ENCODE data around the gene FAM13A.
"Not testable (repeated sequence)": the region's sequence is repeated elsewhere in the genome, so short reads cannot be mapped to it uniquely, and the experiment has no call there.

The FAM13A gene

DNA sequence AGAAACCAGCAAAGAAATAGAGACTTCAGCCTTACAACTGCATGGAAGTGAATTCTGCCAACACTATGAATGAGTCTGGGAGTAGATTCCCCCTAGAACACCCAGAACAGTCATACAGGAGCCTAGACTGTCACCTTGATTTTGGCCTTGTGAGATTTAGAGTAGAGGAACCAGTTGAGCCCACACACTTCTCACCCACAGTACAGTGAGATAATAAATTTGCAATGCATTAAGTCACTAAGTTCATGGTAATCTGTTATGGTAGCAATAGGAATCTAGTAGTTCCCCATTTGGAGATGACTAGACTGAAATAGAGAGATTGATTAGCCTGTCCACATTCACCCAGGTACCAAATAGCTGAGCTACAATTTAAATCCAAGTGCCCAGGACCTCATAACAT lies 59.0 kb downstream of the FAM13A start:
- no peak for DNase-seq

DNA sequence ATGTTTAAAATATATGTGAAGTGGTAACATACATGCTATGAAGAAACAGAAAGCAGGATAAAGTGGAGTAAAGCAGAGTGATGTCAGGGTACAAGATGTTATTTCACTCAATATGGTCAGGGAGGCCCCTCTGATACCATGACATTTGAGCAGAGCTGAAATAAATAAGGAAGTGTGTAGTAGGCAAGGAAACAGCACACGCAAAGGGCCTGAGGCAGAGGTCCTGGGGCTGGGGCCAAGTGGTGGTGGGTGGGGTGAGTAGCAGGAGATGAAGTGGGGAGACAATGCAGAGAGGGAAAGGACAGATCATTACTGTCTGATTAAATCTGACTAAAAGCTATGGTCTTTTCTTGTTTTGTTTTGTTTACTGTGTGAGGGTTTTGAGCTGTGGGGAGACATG lies 61.1 kb downstream of the FAM13A start:
- no peak for DNase-seq

DNA sequence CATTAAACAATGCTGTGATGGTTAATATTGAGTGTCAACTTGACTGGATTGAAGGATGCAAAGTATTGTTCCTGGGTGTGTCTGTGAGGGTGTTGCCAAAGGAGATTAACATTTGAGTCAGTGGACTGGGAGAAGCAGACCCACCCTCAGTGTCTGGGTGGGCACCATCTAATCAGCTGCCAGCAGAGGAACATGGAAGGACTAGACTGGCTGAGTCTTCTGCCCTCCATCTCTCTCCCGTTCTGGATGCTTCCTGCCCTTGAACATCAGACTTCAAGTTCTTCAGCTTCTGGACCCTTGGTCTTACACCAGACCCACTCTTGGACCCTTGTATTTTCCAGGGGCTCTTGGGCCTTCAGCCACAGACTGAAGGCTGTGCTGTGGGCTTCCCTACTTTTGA lies 61.7 kb downstream of the FAM13A start:
- DNase-seq: not testable (repeated sequence)

DNA sequence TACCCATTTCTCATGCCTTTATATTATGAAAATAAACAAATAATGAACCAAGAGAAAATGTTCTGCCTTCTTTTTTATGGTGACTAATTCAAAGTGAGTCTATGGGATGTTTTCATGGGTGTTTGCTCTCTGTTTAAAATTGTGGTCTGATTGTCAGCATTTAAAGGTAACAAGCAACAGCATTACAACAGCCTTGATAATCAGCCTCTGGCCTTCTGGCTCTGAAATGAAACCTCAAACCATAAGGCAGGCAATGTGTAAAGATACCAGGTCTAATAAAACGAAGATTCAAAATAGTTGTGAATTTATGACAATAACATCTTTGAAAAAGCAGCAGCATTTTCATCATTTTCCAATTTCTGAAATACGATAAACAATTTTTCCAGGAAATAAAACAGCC lies 63.7 kb downstream of the FAM13A start:
- no peak for DNase-seq

DNA sequence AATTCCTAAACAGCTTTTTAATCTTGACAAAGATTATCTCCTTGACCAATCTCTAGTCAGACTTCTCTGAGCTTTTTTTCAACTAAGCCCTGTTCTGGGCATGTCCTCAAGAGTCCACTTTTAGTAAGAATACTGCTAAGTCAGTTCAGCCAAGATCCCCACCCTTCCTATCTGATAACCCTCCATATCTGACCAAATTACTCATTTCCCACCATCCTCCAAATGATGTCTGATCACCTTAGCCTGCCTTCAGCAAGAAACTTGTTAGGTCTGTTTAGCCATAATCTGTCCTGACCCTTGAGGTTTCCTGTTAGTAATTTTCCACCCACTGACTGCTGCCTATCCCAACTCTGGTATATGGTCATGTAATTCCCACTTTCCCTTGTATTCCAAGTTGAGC lies 65.2 kb downstream of the FAM13A start:
- no peak for DNase-seq

DNA sequence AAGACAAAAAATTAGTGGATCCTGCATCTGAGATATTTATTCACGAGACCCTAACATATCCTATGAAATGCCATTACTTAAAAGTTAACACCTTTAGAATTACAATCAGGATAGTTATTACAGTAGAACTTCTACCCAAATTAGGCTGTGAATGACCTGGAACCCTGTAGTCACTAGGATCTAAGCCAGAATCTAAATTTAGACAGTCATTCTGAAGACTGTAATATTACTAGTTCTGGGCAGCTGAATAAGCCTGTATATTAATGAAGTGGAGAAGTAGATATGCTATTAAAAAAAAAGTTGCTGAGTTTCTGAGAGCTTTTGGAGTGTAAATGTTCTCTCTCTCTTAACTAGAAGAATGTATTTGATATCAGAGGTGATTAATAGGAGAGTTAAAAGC lies 67.0 kb downstream of the FAM13A start:
- DNase-seq: no peak

- no peak for DNase-seq
Measured at GRCh38 chr4:88985088-88985773, 71.8 kb downstream of the FAM13A start.

DNA sequence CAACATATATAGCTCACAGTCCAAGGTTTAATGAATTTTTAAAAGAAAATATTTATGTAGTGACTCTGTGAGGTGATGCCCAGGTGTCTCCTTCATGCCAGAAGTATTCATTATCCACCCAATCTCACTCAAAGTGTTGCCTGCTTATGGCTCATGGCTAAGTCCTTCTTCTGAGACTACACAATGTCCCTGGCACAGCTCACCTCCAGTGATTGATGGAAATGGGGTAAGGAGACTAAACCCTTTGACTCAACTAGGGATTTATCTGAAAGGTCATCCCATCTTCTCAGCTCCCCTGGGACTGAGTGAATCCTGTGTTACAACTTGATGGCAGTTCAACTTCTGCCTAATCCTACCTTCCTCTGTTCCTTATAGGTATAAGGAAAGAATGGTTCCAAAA lies 74.2 kb downstream of the FAM13A start:
- DNase-seq: no peak

DNA sequence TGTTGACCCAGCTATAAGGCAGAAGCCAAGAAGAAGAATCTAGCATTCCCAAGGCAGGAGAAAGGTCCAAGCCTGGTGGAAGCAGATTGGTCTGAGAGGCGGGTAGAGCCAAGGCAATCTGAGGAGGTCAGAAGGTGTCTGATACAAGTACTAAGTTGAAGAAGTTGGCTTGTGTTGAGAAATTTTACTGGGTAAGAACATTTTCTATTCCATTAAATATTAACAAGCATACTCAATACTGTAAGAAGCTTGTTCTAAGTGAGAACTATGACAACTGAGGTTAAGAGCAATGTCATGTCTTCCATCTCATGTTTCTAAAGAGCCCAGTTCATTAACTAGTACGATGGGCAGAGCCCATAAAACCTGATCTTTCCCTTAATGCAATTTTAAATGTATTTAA lies 75.0 kb downstream of the FAM13A start:
- no peak for DNase-seq

DNA sequence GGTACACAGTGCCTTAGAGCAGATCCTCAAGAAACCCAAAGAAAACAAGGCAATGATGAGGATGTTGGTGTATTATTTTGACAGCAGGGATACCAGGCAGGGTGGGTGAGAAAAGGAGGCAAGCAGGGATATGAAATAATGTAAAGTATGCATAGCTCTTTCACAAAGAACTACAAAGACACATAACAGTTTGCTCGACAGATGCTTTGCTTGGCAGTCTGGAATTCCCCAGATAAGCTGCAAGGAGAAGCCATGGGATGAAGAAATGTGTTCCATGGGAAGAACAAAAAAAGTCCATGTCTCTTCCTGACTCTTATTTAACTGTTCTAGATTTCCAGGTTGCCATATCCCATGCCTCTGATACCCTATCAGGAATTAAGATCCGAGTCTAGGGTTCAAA lies 75.4 kb downstream of the FAM13A start:
- no peak for DNase-seq

- DNase-seq: no peak
Measured at GRCh38 chr4:88979276-88979675, 77.7 kb downstream of the FAM13A start.

DNA sequence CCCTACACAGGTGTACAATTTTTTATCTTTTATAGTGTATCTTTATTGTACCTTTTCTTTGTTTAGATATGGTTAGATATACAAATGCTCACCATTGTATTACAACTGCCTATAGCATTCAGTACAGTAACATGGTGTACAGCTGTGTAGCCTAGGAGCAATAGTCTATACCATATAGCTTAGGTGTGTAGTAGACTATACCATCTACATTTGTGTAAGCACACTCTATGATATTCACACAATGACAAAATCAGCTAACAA lies 80.3 kb downstream of the FAM13A start:
- DNase-seq: no peak

- DNase-seq: no peak
Measured at GRCh38 chr4:88975958-88976774, 80.8 kb downstream of the FAM13A start.

DNA sequence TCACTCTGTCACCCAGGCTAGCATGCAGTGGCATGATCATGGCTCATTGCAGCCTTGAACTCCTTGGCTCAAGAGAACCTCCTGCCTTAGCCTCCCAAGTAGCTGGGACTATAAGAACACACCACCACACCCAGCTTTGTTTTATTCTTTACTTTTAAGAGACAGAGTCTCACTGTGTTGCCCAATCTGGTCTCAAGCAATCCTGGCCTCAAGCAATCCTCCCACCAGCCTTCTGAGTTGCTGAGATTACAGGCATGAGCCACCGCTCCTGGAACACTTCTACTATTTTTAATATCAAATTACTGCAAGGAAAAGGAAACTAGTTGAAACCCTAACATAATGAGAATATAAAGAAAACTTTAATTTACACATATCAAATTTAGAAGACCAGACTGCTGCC lies 85.4 kb downstream of the FAM13A start:
- no peak for DNase-seq

DNA sequence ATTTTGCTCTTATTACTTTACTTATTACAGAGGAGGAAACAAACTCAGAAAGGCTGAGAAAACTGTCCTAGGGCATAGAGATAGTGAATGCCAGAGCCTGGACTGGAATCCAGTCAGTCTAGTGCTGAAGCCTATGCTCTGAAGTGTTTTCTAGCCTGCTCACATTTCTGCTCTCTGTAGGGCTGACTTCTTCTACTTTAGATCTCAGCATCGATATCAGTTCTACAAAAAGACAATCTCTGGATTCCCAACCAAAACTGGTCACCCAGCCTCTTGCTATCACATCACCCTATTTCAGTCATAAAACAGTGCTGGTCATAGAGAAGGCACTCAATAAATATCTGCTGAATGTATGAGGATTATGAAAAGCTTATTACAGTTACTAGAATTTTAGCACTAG lies 87.2 kb downstream of the FAM13A start:
- no peak for DNase-seq

GRCh38 chr4:88969271-88969670 lies 87.7 kb downstream of the FAM13A start:
- DNase-seq: no peak

GRCh38 chr4:88967883-88968331 lies 89.1 kb downstream of the FAM13A start:
- no peak for DNase-seq

GRCh38 chr4:88965053-88965452 lies 91.9 kb downstream of the FAM13A start:
- no peak for DNase-seq

GRCh38 chr4:88964450-88964849 lies 92.5 kb downstream of the FAM13A start:
- no peak for DNase-seq

DNA sequence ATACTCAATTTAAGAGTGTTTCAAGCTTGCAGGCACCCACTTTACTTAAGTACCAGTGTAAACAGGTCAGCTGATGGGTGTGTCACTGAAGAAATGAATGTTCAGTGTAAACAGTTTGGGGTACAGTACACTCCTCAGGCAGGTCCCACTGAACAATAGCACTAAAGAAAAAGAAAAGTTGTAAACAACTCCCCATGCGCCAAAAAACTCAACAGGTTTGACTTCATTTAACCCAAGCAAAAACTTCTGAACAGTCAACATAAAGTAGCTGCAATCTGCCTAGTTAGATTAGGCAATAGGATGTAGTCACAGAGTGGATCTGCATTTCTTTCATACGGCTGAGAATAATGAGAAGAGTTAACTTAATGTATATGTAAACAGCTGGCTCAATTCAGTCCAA lies 93.2 kb downstream of the FAM13A start:
- DNase-seq: no peak

- DNase-seq: no peak
Measured at GRCh38 chr4:88962396-88962795, 94.6 kb downstream of the FAM13A start.

DNA sequence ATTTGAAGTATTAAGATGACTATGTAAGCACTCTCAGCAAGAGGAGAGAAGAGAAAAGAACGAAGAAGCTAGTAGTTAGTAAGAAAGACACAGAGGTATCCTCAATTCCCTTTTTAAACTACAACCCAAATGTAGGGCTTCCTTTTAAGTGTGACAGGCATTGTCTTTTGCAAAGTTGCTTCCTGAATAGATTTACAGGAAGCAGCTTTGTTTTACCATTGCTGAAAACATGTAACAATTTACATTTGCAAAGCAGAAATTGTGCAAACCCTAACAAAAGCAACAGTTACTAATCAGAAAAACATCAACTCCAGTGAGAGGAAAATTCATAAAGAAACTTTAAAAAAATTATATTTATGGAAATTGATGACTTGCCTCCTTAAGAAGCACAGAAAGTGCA lies 96.4 kb downstream of the FAM13A start:
- no peak for DNase-seq

GRCh38 chr4:88958080-88958479 lies 98.9 kb downstream of the FAM13A start:
- no peak for DNase-seq

DNA sequence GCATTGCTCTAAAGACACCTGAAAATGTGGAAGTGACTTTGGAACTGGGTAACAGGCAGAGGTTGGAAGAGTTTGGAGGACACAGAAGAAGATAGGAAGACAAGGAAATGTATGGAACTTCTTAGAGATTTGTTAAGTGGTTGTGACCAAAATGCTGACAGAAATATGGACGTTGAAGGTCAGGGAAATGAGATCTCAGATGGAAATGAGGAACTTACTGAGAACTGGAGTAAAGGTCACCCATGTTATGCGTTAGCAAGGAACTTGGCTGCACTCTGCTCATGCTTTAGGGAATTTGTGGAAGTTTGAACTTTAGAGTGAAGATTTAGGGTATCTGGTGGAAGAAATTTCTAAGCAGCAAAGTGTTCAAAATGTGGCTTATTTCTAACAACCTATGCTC lies 99.4 kb downstream of the FAM13A start:
- DNase-seq: no peak
